ENCODE results near the gene PCNT.
"Not testable (repeated sequence)": the region's sequence is repeated elsewhere in the genome, so short reads cannot be mapped to it uniquely, and the experiment has no call there.

GRCh38 chr21:46403234-46403811 lies 79.4 kb downstream of the PCNT start:
- not testable (repeated sequence) for TF ChIP-seq REST (IDR thresholded peaks at IDR 0.05; ENCODE audit: borderline replicate concordance); EP300 (conservative IDR thresholded peaks at IDR 0.05; ENCODE audit: poor library complexity, severe bottlenecking); SMC3 (conservative IDR thresholded peaks at IDR 0.05; ENCODE audit: poor library complexity)
